Stimulated activated CD8-positive, alpha-beta memory T cell treated with anti-CD3 and anti-CD28 coated beads, Interleukin-4, amount 100 ng/mL, for 24 hours (primary cell): Measurements from ENCODE around the gene NBPF3.
"Not testable (repeated sequence)": the region's sequence is repeated elsewhere in the genome, so short reads cannot be mapped to it uniquely, and the experiment has no call there.

ENCODE experiments used
- DNase-seq: peaks from one replicate; pipeline ENCODE4 v3.0.0-alpha.2; 2020; ENCODE audit warnings: low read depth

Gene NBPF3

GRCh38 chr1:21439721-21440629, at the start of gene NBPF3:
Gene NBPF3 (plus strand): TSS chr1:21440137. CDS start chr1:21445087, 4,950 bp downstream.
- peak; percentile 85 for DNase-seq

- no peak for DNase-seq
Measured at GRCh38 chr1:21391497-21391896, 48.4 kb upstream of the NBPF3 start.

GRCh38 chr1:21392587-21393263, 47.2 kb upstream of the NBPF3 start:
- no peak for DNase-seq

- DNase-seq: no peak
Measured at GRCh38 chr1:21396516-21396915, 43.4 kb upstream of the NBPF3 start.

- DNase-seq: no peak
Measured at GRCh38 chr1:21397813-21398188, 42.1 kb upstream of the NBPF3 start.

GRCh38 chr1:21401726-21402346, 38.1 kb upstream of the NBPF3 start:
- not testable (repeated sequence) for DNase-seq

GRCh38 chr1:21406659-21407058, 33.3 kb upstream of the NBPF3 start:
- DNase-seq: no peak

GRCh38 chr1:21409897-21410296, 30.0 kb upstream of the NBPF3 start:
- DNase-seq: not testable (repeated sequence)

GRCh38 chr1:21414015-21414414, 25.9 kb upstream of the NBPF3 start:
- no peak for DNase-seq

GRCh38 chr1:21420378-21420777, 19.6 kb upstream of the NBPF3 start:
- not testable (repeated sequence) for DNase-seq

GRCh38 chr1:21421307-21421706, 18.6 kb upstream of the NBPF3 start:
- not testable (repeated sequence) for DNase-seq

GRCh38 chr1:21427798-21428480, 12.0 kb upstream of the NBPF3 start:
- not testable (repeated sequence) for DNase-seq

- not testable (repeated sequence) for DNase-seq
Measured at GRCh38 chr1:21428481-21429073, 11.4 kb upstream of the NBPF3 start.

GRCh38 chr1:21429210-21429609, 10.7 kb upstream of the NBPF3 start:
- DNase-seq: not testable (repeated sequence)

- not testable (repeated sequence) for DNase-seq
Measured at GRCh38 chr1:21430875-21431274, 9.1 kb upstream of the NBPF3 start.

GRCh38 chr1:21434394-21434793, 5.5 kb upstream of the NBPF3 start:
- DNase-seq: no peak

GRCh38 chr1:21435646-21436487, 4.1 kb upstream of the NBPF3 start:
- no peak for DNase-seq

- DNase-seq: no peak
Measured at GRCh38 chr1:21436488-21437340, 3.2 kb upstream of the NBPF3 start.

GRCh38 chr1:21437341-21437640, 2.6 kb upstream of the NBPF3 start:
- no peak for DNase-seq
